Activated T-helper 2 cell treated with anti-CD3 and anti-CD28 coated beads, Interferon-gamma antibody, Interleukin-2, Interleukin-4, amounts not matched to agents 10 μg/mL and 5 μg/mL and 100 μg/mL, durations not matched to agents 14 hours and 24 hours and 36 hours (primary cell): ENCODE data around the gene ELN. TPM values are rescaled to one million over a fixed set of nuclear protein-coding genes. Genes with fewer than 3 reads are reported as not detected.

Experiments
- DNase-seq: peaks from one replicate; pipeline ENCODE4 v3.0.0; 2021; ENCODE audit warnings: low spot score
- H3K27ac Mint-ChIP-seq: one replicate; pipeline ENCODE4 v1.8.0; 2021; ENCODE audit warnings: mixed read lengths
- H3K27me3 Mint-ChIP-seq: one replicate; pipeline ENCODE4 v1.8.0; 2021; ENCODE audit warnings: low read depth, mixed read lengths
- H3K36me3 Mint-ChIP-seq: one replicate; pipeline ENCODE4 v1.8.0; 2021; ENCODE audit warnings: low read depth, mixed read lengths
- H3K4me1 Mint-ChIP-seq: one replicate; pipeline ENCODE4 v1.8.0; 2021; ENCODE audit warnings: low read depth, mixed read lengths
- H3K4me3 Mint-ChIP-seq: one replicate; pipeline ENCODE4 v1.8.0; 2021; ENCODE audit warnings: low read depth, mild to moderate bottlenecking, moderate library complexity, mixed read lengths
- H3K9me3 Mint-ChIP-seq: one replicate; pipeline ENCODE4 v1.8.0; 2021; ENCODE audit warnings: mixed read lengths
- intact Hi-C: fragments of 100-400 bp; cut with micrococcal nuclease; formaldehyde crosslinking; loops from one replicate; pipeline ENCODE4 v1.15.1; 2023
- total RNA-seq: library from RNA; stranded (reverse); gene quantifications from 2 replicates; pipeline ENCODE4 v1.2.3, GENCODE V29; 2022

ELN gene
- total RNA-seq, 1 donor from 2014 or later, result not detected

- peaks cover 23% of the 10 kb centered on the region for H3K36me3 Mint-ChIP-seq
- H3K27ac Mint-ChIP-seq, result no peak overlapping the region
- no peaks in the 10 kb centered on the region for H3K9me3 Mint-ChIP-seq
- no peak overlapping the region for H3K4me3 Mint-ChIP-seq
- H3K27me3 Mint-ChIP-seq, result no peaks in the 10 kb centered on the region
- intact Hi-C loops, result no loop called here
- H3K4me1 Mint-ChIP-seq, result no peaks in the 10 kb centered on the region
- no peak for DNase-seq
These were observed 88.4 kb downstream of the ELN start for GRCh38 chr7:74116356-74116755.

Other genes with a start within 250 kb of the ELN start
- gene CLDN4, start 197.2 kb upstream of the ELN start, total RNA-seq, result not detected in 2 replicates
- 0.90 and 0.94 TPM in 2 replicates for gene METTL27, start 185.7 kb upstream of the ELN start, total RNA-seq
- gene TMEM270, start 167.0 kb upstream of the ELN start, total RNA-seq, result not detected in 2 replicates
- 29.6 and 34.4 TPM in 2 replicates for gene LIMK1, start 55.6 kb downstream of the ELN start, total RNA-seq
- gene EIF4H, start 146.2 kb downstream of the ELN start, total RNA-seq, result 367 and 372 TPM in 2 replicates
- 20.2 and 22.2 TPM in 2 replicates for gene LAT2, start 181.8 kb downstream of the ELN start, total RNA-seq
- gene RFC2, start 226.2 kb downstream of the ELN start, total RNA-seq, result 82.9 and 85.2 TPM in 2 replicates